SIG-M5 treated with dmso at 0.1 percent for 504 hours (cell line): Measurements from ENCODE around the gene UPK3A.
"Not testable (repeated sequence)": the region's sequence is repeated elsewhere in the genome, so short reads cannot be mapped to it uniquely, and the experiment has no call there.

ENCODE experiments used
- DNase-seq: peaks from one replicate; lab custom pipeline; 2025; ENCODE audit not compliant: unreplicated experiment; lab: John Stamatoyannopoulos, UW

Gene UPK3A

DNA sequence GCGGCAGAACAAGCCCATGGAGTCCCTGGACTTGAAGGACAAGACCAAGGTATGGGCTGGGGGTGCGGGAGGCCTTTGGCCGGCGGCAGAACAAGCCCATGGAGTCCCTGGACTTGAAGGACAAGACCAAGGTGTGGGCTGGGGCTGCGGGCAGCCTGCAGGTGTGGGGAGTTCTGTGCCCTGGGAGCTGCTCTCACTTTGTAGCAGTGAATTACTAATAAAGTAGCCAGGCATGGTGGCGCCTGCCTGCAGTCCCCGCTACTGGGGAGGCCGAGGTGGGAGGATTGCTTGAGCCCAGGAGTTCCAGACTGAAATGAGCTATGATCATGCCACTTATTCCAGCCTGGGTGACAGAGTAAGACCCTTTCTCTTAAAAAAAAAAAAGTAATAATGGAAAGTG is 43.5 kb downstream of the UPK3A start:
- DNase-seq, result not testable (repeated sequence)

DNA sequence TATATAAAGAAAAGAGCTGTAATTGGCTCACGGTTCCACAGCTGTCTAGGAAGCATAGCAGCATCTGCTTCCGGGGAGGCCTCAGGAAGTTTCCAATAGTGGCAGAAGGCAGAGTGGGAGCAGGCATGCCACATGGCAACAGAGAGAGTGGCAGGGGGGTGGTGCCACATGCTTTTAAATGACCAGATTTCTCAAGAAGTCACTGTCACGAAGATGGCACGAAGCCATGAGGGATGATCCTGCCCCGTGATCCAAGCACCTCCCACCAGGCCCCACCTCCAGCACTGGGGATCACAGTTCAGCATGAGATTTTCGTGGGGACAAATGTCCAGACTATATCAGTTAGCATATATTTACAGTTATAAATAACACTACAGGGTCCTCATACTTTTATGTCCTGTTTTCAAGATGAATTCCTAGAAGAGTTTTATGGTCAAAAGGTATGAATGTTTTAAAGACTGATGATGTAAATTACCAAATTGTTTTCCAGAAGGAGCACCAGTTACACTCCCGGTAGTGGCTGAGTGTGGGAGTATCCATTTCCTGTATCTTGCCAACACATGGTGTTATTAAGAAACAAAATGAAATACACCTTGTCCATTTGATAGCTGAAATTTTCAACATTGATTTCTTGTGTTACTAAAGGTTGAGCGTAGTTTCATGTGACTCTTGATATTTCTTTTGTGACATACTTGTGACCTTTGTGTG is 44.2 kb downstream of the UPK3A start:
- DNase-seq, result no peak

DNA sequence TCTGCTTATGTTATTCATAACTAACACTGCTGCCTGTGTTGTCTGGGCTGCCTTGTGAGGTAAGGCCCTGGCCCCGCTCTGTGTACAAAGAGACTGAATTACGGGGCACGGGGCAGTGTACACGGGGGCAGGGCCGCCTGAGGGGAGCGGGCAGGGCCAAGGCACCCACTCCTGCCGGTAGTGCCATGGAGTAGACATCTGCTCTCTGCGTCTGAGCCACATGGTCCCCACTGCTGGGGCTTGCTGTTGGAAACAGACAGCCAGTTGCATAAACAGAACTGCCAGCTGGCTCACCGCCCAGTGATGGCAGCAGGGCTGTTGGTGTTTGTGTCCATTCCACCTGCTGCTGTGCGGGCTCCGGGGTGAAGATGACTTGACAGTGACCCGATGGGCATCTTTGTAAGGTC is 44.8 kb downstream of the UPK3A start:
- no peak for DNase-seq

DNA sequence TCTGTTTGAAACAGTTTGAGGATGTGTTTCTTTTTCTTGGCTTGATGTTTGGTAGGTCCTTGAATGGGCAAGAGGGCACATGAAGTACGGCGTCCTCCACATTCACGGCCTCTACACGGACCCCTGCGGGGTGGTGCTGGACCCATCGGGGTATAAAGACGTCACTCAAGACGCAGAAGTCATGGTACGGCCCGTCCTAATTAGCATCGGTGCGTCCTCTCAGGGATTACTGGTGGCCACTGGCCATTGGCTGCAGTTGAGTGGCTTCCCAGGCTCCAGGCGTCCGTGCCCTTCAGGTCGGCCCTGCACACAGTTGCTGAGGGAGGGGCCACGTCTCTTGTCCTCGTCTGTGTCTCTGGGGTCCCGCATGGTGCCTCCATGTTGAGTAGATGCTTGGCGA is 45.8 kb downstream of the UPK3A start:
- DNase-seq, result no peak

DNA sequence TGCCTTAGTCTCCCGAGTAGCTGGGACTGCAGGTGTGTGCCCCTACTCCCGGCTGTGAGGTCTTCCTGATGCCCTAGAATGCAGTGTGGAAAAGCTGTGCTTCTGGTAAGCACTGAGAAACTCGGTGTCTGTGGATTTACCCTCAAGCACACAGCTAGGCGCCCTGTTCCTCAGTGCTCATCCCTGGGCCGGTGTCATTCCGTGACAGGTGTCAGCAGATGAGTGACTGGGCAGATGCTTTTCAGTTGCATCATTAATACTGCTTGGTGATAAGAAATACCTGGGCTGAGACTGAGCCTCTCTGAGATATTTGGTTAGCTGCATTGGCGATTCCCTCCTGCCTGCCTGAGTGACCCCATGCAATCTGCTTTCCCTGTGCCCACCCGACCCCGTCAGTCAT is 46.7 kb downstream of the UPK3A start:
- DNase-seq, result no peak

DNA sequence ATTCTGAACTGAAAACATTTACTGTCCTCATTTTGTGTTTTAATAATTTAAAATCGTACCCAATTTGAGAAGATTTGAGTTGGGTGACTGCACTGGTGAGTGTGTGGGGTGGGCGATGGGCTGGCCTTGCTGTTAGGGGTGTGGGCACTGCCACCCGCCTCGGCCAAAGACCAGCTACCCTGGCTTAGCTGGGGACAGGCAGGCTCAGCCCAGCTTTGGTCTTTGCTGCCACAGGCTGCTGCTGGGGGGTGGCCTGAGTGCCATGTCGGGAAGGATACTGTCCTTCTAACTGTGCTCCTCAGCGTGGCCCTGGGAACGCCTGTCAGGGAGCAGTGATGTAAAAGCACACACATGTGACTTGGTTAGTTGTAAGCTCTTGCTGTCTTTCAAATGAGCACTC is 47.3 kb downstream of the UPK3A start:
- no peak for DNase-seq

DNA sequence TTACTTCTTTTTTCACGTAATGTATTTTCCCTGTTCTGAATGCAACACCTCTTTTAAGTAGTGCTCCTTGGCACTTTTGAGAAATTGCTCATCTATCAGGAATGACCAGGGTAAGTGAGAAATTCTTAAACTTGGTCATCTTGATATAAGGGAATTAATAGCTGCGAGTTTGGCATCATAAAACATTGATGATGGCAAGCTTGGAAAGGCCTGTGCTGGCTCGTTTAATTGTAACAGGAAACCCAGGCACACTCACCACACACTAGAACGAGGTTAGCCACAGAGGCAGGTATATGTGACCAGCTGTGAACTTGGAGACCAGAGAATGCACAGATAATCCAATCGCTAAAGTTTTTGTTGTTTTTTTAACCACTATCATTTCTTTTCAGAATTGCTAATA is 49.3 kb downstream of the UPK3A start:
- DNase-seq, result no peak

DNA sequence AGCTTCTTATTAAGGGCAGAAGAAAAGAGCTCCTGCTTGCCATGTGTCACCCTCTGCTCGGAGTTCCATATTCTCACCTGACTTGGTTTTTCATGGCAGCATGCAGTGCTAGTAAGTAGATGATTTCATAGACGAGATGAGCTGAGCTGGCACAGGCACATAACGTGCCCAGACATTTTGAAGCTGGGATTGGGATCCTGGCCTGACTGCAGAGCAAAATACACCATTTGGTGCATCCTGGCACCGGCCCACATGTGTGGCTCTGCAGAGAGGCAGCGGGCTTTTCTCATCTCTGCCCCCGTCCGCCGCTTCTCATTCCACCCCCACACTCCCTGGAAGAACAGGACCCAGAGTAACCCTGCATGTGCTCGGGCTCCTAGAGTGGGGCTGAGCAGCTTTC is 49.8 kb downstream of the UPK3A start:
- DNase-seq, result no peak

DNA sequence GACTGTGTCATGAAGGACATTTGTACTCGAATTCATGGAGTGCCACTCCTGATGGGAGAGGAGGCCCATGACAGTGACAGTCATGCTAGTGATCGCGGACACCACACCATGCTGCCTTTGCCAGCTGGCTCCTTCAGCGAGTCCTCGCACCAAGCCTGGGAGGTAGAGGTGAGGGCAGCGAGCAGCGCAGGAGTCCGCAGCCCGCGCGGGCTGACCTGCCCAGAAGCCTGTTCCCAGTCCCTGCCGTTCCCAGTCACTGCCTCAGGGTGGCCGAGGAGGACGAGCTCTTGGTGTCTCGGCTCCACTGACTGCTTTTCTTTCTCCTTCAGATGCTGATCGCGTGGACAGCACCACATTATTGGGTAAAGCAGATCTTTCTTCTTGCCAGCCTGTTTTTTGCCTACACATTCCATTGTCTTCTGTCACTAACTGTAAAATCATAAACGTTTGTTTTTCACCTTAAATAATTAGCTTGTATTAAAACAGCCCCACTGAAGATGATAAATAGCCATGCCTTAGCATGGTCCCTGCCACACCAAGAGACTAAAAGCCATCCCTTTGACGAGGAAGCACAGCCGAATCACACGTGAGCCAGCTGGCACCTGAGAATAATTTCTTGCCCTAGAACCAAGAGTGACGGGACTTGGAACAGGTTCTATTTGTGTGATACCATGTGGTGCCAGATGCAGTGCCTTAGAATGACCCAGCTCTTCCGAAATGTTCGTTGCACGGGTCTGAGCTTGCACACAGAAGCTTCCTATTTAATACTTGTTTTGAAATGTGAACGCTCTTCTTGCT is 50.5 kb downstream of the UPK3A start:
- DNase-seq, result no peak

DNA sequence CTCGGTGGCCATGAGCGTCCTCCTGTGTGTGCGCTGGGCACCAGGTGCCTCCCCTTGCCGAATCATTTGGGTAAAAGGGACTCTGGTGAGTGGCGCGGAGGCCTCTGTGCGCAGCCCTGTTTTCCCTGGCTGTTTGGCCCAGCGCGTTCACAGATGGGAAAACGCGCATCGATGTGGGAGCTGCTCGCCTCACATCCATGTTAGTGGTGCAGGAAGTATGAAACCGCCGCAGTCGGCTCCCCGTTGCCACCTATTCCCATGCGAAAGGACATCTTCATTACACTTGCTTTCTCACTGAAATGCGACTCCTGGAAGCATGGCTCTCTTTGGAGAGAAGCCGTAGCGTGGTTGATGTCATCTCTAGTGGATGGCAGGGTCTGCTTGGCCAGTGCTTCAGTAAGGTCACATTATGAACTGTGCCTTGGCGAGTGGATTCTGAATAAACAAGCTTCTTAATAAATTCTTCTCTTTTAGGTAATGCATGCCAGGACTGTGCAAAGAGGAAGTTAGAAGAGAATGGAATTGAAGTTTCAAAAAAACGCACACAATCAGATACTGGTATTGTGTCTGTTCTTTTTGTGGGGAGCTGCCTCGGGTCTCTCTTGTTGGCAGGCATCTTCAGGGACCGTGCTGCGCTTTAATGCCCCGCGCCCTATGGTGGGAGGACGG is 51.2 kb downstream of the UPK3A start:
- DNase-seq, result no peak

DNA sequence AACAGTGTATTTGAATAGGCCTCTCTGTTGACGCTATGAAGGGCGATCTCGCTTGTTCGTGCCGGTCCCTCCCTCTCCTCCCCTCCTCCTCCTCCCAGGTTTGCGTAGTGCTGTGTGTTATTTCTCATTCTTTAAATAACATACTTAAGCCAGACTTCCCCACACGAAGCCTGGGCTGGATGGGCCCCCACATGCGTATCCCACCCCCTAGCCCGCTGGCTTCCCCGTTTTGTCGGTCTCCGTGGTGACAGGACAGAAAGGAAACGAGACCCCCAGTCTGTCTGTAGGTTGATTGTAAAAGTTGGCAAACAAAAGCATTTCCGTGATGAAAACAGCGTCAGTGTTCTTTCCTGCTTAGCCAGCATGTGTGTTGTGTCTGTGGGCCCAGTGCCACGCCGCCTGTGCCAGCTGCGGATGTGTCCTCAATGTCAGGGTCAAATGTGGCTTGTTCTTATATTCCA is 52.3 kb downstream of the UPK3A start:
- no peak for DNase-seq

DNA sequence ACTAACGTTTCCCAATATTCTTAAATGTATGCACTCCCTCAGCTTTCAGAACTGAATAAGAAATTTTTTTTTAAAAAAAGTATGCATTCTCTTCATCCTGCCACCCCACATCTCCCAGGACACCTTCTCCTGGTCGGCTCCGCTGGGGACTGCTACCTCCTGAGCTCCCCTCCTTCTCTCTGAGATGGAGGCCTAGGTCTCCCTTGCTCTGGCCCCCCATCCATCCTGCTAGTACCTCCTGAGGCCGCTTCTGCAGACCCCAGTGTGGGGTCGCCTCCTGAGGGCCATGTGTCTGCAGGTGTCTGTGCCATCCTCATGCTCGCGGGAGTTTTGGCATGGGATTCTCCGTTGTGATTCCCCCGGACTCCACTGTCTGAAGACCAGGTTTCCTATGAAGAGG is 52.8 kb downstream of the UPK3A start:
- DNase-seq, result no peak

DNA sequence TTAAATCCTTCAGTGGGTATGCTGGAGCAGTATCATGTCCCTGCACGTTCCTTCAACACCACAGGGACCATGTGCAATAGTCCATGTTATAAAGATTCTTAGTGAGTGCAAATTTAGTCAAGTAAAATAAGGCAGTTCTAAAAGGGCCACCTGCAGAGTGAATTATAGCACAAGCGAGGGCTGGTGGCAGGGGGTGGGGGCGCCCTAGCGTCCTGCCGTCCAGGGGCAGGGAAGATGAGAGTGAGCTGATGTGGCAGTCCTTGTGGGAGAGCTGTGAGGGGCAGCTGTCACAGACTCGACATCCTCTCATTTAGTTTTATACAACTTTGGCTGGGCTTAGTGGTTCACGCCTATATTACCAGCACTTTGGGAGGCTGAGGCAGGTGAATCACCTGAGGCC is 54.0 kb downstream of the UPK3A start:
- DNase-seq, result no peak

DNA sequence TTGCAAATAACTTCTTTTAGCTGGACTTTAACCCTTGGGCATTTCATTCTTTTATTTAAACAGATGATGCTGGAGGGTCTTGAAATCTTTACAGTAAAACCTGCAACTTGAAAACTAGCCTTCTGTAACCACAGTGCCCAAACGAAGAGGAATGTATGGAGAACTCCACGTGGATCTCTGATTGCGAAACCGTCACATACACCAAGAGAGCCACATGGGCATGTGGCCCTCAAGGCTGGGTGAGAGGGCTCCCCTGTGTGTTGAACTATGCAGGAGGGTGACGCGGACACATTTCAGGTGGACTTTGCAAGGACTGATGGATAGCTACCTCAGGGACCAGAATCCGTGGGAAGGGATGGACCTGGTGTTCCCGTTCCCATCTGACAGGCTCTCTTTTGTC is 55.6 kb downstream of the UPK3A start:
- no peak for DNase-seq

DNA sequence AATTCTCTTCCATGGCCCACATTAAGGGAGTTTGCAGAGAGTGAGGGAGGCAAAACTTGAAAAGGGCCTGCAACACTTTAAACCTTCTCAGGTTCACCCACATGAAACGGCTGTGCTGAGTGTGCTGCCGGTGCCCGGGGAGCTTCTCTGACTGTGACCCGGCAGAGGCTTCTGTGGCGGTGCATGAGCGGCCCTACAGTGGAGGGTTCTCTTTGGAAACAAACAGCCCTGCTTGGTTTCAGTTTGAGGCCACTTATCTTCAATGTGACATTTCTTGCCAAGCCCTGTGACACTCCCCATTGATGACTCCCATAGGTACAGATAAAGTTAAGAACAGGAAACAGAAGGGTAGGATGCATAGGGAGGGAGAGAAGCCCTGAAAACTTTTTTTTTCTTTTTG is 56.7 kb downstream of the UPK3A start:
- no peak for DNase-seq

DNA sequence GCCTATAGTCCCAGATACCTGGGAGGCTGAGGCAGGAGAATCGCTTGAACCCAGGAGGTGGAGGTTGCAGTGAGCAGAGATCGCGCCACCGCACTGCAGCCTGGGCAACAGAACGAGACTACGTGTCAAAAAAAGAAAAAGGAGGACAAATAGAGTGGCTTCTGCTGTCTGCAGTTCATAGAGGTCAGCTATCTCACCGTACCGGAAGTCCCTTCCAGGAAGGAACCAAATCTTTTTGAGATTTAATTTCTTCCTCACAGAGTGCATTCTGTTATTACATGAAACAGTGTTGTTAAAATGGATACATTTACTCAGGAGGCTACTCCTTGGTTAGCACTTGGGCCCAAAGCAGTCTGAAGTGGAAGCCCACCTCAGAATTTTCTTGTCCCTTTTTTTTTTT is 58.4 kb downstream of the UPK3A start:
- DNase-seq, result no peak

DNA sequence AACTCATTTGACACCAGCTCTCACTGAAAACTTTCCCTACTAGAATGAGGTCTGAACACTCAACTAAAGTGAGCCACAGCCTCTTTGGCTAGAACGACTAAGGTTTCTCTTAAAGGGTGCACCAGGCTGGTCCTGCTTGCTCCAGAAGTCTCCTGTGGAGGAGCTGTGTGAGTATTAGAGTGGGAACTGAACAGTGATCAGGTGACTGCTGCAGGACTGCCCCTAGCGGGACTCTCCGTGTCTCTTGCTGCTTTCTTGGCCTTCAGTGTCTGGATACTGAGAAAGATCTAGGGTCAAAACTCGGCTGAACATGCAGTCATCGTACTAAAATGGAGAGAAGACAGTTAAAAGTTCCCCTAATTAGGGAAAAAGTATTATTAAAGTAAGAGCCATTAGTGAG is 59.6 kb downstream of the UPK3A start:
- peak; percentile 32 for DNase-seq
